AG04450 (cell line): Measurements from ENCODE around the gene TMED4. TPM values are rescaled to one million over a fixed set of nuclear protein-coding genes. Genes with fewer than 3 reads are reported as not detected.

Experiments
- CTCF ChIA-PET: fragments of 300-600, 350-600 bp; formaldehyde crosslinking; extraction: SDS; loops from one replicate; lab custom pipeline; 2022; ENCODE audit warnings: antibody characterized with exemption, inconsistent platforms; lab: Charles Lee
- POLR2A ChIA-PET: fragments of 350-600 bp; formaldehyde crosslinking; extraction: SDS; loops from one replicate; lab custom pipeline; 2021; ENCODE audit warnings: antibody characterized with exemption, inconsistent platforms; lab: Yijun Ruan, JAX
- DNase-seq: peaks from one replicate; pipeline ENCODE4 v3.0.0-alpha.2; 2011; ENCODE audit warnings: low read depth, low spot score
- H3K27ac ChIP-seq: one replicate; pipeline ENCODE4 v1.5.1; 2012; ENCODE audit warnings: low read depth, low read length, control low read depth
- H3K27me3 ChIP-seq: one replicate; pipeline ENCODE4 v1.6.0; 2012; ENCODE audit warnings: low read length; ENCODE audit not compliant: control insufficient read depth, insufficient read depth
- H3K4me3 ChIP-seq: 2 replicates; pipeline ENCODE4 v1.5.1; 2011; ENCODE audit warnings: mild to moderate bottlenecking, low read depth, low read length, control low read depth
- H3K9me3 ChIP-seq: 2 replicates; pipeline ENCODE4 v1.5.1; 2012; ENCODE audit warnings: low read length; ENCODE audit not compliant: control insufficient read depth, insufficient read depth
- polyA plus RNA-seq: library from polyadenylated mRNA; depleted of rRNA; stranded (reverse); fragments of >200 nt; gene quantifications from 2 replicates; pipeline ENCODE4 v1.2.3, GENCODE V29; 2011
- TF ChIP-seq, protein P1 (sequence below): IDR thresholded peaks from 2 replicates; pipeline ENCODE4 v1.5.1; 2011; ENCODE audit warnings: low read depth, low read length, control low read depth, inconsistent platforms

Gene TMED4
- polyA plus RNA-seq, 1 experiment, result 78.4 TPM

- H3K4me3 ChIP-seq, result no peak within 1 kb of the TSS
- TF ChIP-seq, protein P1, sequence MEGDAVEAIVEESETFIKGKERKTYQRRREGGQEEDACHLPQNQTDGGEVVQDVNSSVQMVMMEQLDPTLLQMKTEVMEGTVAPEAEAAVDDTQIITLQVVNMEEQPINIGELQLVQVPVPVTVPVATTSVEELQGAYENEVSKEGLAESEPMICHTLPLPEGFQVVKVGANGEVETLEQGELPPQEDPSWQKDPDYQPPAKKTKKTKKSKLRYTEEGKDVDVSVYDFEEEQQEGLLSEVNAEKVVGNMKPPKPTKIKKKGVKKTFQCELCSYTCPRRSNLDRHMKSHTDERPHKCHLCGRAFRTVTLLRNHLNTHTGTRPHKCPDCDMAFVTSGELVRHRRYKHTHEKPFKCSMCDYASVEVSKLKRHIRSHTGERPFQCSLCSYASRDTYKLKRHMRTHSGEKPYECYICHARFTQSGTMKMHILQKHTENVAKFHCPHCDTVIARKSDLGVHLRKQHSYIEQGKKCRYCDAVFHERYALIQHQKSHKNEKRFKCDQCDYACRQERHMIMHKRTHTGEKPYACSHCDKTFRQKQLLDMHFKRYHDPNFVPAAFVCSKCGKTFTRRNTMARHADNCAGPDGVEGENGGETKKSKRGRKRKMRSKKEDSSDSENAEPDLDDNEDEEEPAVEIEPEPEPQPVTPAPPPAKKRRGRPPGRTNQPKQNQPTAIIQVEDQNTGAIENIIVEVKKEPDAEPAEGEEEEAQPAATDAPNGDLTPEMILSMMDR, result no peak
- DNase-seq, result no peak
- ChIA-PET CTCF (no interaction called here), POLR2A (no interaction called here)
- peaks cover 2% of the 10 kb centered on the region for H3K27me3 ChIP-seq
- H3K9me3 ChIP-seq, result peaks cover 3% of the 10 kb centered on the region; the same call in 1 of the 2 replicates
- no peak within 1 kb of the TSS for H3K27ac ChIP-seq
Observed at GRCh38 chr7:44541028-44541869, 40.8 kb downstream of the TMED4 start, which contains the start of gene NPC1L1. Gene NPC1L1 (minus strand): TSS chr7:44541330. CDS start chr7:44541259, 71 bp downstream.

- ChIA-PET POLR2A (no interaction called here), CTCF (no interaction called here)
- H3K9me3 ChIP-seq, result peaks cover 3% of the 10 kb centered on the region; the same call in 1 of the 2 replicates
- TF ChIP-seq, protein P1, result no peak
- DNase-seq, result no peak
- H3K4me3 ChIP-seq, result no peak overlapping the region
- H3K27ac ChIP-seq, result no peak overlapping the region
- no peaks in the 10 kb centered on the region for H3K27me3 ChIP-seq
Observed at GRCh38 chr7:44540592-44541027, 41.4 kb downstream of the TMED4 start.

GRCh38 chr7:44539669-44540506 is 42.1 kb downstream of the TMED4 start:
- ChIA-PET POLR2A (no interaction called here), CTCF (interaction anchor here (0.5 kb wide), 1 partner anchor 266 kb away, joined by 3 read pairs; no protein-coding TSS in a partner anchor)
- peaks cover 3% of the 10 kb centered on the region; the same call in 1 of the 2 replicates for H3K9me3 ChIP-seq
- H3K4me3 ChIP-seq, result no peak overlapping the region
- TF ChIP-seq, protein P1, result no peak
- no peaks in the 10 kb centered on the region for H3K27me3 ChIP-seq
- no peak for DNase-seq
- no peak overlapping the region for H3K27ac ChIP-seq

- TF ChIP-seq, protein P1, result no peak
- ChIA-PET CTCF (interaction anchor here (0.5 kb wide), 1 partner anchor 267 kb away, joined by 3 read pairs; no protein-coding TSS in a partner anchor), POLR2A (no interaction called here)
- no peak overlapping the region for H3K27ac ChIP-seq
- H3K9me3 ChIP-seq, result peaks cover 3% of the 10 kb centered on the region; the same call in 1 of the 2 replicates
- no peaks in the 10 kb centered on the region for H3K27me3 ChIP-seq
- DNase-seq, result no peak
- no peak overlapping the region for H3K4me3 ChIP-seq
Observed at GRCh38 chr7:44538798-44539668, 43.0 kb downstream of the TMED4 start.
